ENCODE measurements around the gene HSD17B14.

Gene HSD17B14

GRCh38 chr19:48837051-48837524 is 797 bp upstream of the HSD17B14 start:
- in situ Hi-C loops (cut with HindIII; ENCODE audit: low pct_ligation_motif_present, low pct_unique_long_range_greater_than_20kb, low sequenced_read_pairs) = no loop called here

GRCh38 chr19:48835734-48836088 is 580 bp downstream of the HSD17B14 start:
- DNase-seq = peak; percentile 81
- in situ Hi-C loops (cut with HindIII; ENCODE audit: low pct_ligation_motif_present, low pct_unique_long_range_greater_than_20kb, low sequenced_read_pairs) = no loop called here

More at GRCh38 chr19:48837051-48837524, 797 bp upstream of the HSD17B14 start:
- peak; percentile 85 for DNase-seq

- in situ Hi-C loops (cut with HindIII; ENCODE audit: low pct_ligation_motif_present, low pct_unique_long_range_greater_than_20kb, low sequenced_read_pairs) = no loop called here
- no peak for DNase-seq
Measured at GRCh38 chr19:48833977-48834376, 2.3 kb downstream of the HSD17B14 start.

DNA sequence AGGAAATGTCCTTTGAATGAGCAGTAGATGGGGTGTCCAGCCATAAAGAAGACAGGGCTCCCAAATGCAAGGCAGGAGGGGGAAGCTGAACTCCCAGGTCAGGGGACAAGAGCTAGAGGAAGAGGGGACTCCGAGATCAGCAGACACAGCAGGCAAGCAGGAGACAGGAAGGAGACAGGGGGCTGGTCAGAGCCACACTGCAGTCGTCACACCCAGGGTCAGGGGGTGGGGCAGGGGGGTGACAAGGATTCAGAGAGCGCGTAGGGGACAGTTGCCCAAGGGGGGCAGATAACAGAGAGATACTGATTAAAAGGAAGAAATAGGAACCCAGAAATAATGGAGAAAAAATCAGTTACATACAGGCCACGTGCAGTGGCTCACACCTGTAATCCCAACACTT is 3.2 kb downstream of the HSD17B14 start:
- in situ Hi-C loops (cut with HindIII; ENCODE audit: low pct_ligation_motif_present, low pct_unique_long_range_greater_than_20kb, low sequenced_read_pairs) = no loop called here
- no peak for DNase-seq

DNA sequence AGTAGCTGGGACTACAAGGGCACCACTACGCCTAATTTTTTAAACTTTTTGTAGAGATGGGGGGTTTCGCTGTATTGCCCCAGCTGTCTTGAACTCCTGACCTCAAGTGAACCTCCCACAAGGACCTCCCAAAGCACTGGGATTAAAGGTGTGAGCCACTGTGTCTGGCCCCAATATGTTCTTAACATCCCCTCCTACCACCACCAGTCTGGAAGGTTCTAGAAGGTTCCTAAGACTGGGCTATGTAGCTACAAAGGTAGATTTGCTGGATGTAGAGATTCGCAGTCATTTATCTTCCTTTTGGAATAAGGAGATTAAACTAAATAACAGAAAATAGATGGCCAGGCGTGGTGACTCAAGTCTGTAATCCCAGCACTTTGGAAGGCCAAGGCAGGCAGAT is 5.3 kb downstream of the HSD17B14 start:
- DNase-seq = no peak
- in situ Hi-C loops (cut with HindIII; ENCODE audit: low pct_ligation_motif_present, low pct_unique_long_range_greater_than_20kb, low sequenced_read_pairs) = no loop called here

GRCh38 chr19:48830088-48830487 is 6.2 kb downstream of the HSD17B14 start:
- no peak for DNase-seq
- in situ Hi-C loops (cut with HindIII; ENCODE audit: low pct_ligation_motif_present, low pct_unique_long_range_greater_than_20kb, low sequenced_read_pairs) = no loop called here

DNA sequence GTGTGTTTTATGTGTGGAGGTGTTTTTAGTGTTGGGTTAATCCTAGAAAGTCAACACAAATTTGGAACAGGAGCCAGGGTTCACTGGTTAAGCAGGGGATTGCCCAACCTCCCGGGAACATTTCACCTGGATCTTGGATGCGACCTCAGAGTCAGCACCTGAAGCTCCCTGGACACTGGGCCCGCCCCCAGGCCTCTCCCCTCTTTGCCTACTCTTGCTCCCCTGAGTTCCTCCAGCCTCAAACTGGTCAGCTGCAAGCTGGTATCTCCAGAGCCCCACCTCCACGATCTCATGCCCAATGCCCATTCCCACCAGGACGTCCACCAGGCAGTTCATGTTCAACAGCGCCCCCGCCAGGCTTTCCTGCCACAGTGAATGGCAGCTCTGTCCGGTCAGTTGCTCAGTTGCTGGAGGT is 9.7 kb downstream of the HSD17B14 start:
- in situ Hi-C loops (cut with HindIII; ENCODE audit: low pct_ligation_motif_present, low pct_unique_long_range_greater_than_20kb, low sequenced_read_pairs) = no loop called here
- no peak for DNase-seq

- no peak for DNase-seq
- in situ Hi-C loops (cut with HindIII; ENCODE audit: low pct_ligation_motif_present, low pct_unique_long_range_greater_than_20kb, low sequenced_read_pairs) = no loop called here
Measured at GRCh38 chr19:48822514-48822913, 13.8 kb downstream of the HSD17B14 start.

- no peak for DNase-seq
- in situ Hi-C loops (cut with HindIII; ENCODE audit: low pct_ligation_motif_present, low pct_unique_long_range_greater_than_20kb, low sequenced_read_pairs) = no loop called here
Measured at GRCh38 chr19:48821633-48822032, 14.7 kb downstream of the HSD17B14 start.

DNA sequence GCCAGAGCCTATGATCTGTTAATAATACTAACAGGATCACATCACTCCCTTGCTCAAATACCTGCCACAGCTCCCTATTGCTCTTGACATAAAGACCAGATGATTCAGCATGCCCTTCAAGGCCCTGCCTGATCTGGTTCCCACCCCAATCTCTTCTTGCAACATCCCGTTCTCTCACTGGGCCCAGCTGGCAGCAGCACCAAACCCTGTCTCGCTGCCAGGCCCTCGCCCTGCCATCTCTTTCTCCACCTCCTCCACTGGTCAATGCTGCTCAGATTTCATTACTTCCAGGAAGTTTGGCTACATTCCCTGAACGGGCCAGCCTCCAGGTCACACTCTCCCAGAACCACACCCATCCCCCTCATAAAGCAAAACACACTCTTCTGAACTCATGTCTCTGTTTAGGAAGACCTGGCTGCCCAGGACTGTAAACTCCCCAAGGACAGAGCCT is 16.9 kb downstream of the HSD17B14 start:
- no peak for DNase-seq
- in situ Hi-C loops (cut with HindIII; ENCODE audit: low pct_ligation_motif_present, low pct_unique_long_range_greater_than_20kb, low sequenced_read_pairs) = no loop called here

DNA sequence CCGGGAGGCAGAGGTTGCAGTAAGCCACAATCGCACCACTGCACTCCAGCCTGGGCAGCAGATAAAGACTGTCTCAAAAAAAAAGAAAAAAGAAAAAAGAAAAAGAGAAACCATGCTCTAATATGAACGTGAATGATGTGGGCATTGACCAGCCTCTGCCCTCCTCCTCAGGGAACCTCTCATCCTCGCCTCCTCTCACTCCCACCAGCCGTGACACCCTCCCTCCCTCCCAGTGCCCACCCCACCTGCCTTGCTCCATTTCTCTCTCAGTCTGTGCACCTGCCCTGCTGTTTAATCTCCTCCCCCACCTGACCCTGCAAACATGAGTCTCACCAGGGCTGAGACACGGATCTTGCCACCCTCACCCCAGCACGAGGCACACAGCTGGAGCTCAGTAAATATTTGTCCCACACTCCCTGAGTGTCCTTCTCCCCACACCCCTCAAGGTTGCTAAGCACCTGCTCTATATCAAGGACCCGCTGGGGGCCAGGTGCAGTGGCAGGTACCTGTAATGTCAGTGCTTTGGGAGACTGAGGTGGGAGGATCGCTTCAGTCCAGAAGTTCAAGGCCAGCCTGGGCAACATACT is 18.0 kb downstream of the HSD17B14 start:
- in situ Hi-C loops (cut with HindIII; ENCODE audit: low pct_ligation_motif_present, low pct_unique_long_range_greater_than_20kb, low sequenced_read_pairs) = no loop called here
- DNase-seq = no peak

- no peak for DNase-seq
- in situ Hi-C loops (cut with HindIII; ENCODE audit: low pct_ligation_motif_present, low pct_unique_long_range_greater_than_20kb, low sequenced_read_pairs) = no loop called here
Measured at GRCh38 chr19:48817585-48818124, 18.6 kb downstream of the HSD17B14 start.

GRCh38 chr19:48815870-48816501 is 20.3 kb downstream of the HSD17B14 start:
- in situ Hi-C loops (cut with HindIII; ENCODE audit: low pct_ligation_motif_present, low pct_unique_long_range_greater_than_20kb, low sequenced_read_pairs) = no loop called here
- DNase-seq = no peak

DNA sequence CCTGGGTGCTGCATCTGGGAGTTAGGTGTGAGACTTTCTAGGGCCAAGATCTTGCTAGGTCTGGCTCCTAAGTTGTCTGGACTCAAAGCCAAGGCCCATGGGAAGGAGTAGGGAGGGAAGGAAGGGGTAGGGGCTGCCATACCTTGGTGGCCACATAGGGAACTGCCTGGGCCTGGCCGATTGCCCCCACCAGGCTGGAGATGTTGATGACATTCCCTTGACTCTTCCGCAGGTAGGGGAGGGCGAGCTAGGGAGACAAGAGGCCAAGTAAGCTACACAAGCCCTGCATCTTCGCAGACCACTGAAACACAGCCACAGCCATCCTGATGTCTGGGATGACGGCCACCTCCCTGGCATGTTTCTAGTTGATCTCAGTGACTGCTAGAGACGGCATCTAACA is 21.4 kb downstream of the HSD17B14 start:
- in situ Hi-C loops (cut with HindIII; ENCODE audit: low pct_ligation_motif_present, low pct_unique_long_range_greater_than_20kb, low sequenced_read_pairs) = no loop called here

DNA sequence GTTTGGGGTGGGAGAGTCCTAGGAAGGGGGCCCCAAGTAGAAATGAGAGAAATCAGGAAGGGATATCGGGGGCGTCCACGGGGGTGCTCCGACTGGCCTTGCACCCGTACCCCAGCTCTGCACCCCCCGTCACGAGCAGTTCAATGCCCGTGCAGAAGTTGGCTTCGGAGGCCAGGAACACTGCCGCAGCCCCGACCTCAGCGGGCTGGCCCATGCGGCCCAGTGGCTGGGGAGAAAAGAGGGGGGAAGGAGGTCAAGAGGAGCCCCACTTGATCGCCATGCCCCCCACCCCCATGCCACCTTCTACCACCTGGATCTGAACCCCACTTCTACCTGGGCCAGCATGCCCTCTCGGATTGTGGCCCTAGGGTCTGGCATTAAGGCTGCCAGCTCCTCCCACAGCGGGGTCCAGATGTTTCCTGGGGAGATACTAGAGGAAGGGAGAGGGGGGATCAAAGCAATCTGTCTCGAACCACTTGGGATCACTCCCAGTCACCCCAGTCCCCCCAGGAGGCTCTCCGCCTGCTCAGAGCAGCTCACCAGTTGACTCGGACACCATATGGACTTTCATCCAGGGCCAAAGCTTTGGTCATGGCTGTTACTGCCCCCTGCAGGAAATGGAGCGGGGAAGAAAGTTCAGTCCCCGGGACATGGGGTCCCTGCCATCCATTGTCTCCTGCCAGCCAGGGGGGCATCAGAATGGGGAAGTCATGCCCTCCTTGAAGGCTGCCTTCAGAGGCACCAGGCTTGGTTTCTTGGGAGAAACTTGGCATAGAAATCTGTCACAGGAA is 23.0 kb downstream of the HSD17B14 start:
- in situ Hi-C loops (cut with HindIII; ENCODE audit: low pct_ligation_motif_present, low pct_unique_long_range_greater_than_20kb, low sequenced_read_pairs) = no loop called here
- DNase-seq = no peak

More for the DNA sequence above, 21.4 kb downstream of the HSD17B14 start:
- DNase-seq = no peak

- peak; percentile 72 for DNase-seq
Measured at GRCh38 chr19:48812094-48812929, 24.0 kb downstream of the HSD17B14 start.

GRCh38 chr19:48810151-48810550 is 26.1 kb downstream of the HSD17B14 start:
- DNase-seq = no peak
- in situ Hi-C loops (cut with HindIII; ENCODE audit: low pct_ligation_motif_present, low pct_unique_long_range_greater_than_20kb, low sequenced_read_pairs) = no loop called here

More at GRCh38 chr19:48812094-48812929, 24.0 kb downstream of the HSD17B14 start:
- in situ Hi-C loops (cut with HindIII; ENCODE audit: low pct_ligation_motif_present, low pct_unique_long_range_greater_than_20kb, low sequenced_read_pairs) = no loop called here

- DNase-seq = no peak
- in situ Hi-C loops (cut with HindIII; ENCODE audit: low pct_ligation_motif_present, low pct_unique_long_range_greater_than_20kb, low sequenced_read_pairs) = no loop called here
Measured at GRCh38 chr19:48807590-48808308, 28.5 kb downstream of the HSD17B14 start.

All from ACHN (cell line).